Urinary bladder (tissue), 4 donors: ENCODE results near the gene INPP5A. TPM values are rescaled to one million over a fixed set of nuclear protein-coding genes. Genes with fewer than 3 reads are reported as not detected.
"Not testable (repeated sequence)": the region's sequence is repeated elsewhere in the genome, so short reads cannot be mapped to it uniquely, and the experiment has no call there.

ENCODE experiments used
- DNase-seq: peaks from one replicate; pipeline ENCODE4 v3.0.0-alpha.2; 2015; ENCODE audit errors: extremely low spot score
- H3K27ac ChIP-seq: one replicate; pipeline ENCODE4 v1.5.1; 2013; ENCODE audit warnings: low read depth, mild to moderate bottlenecking, moderate library complexity
- H3K36me3 ChIP-seq: one replicate; pipeline ENCODE4 v1.6.1; 2013; ENCODE audit warnings: mild to moderate bottlenecking, moderate library complexity; ENCODE audit not compliant: insufficient read depth
- H3K4me1 ChIP-seq: one replicate; pipeline ENCODE4 v1.6.1; 2013; ENCODE audit warnings: mild to moderate bottlenecking, moderate library complexity; ENCODE audit not compliant: insufficient read depth
- H3K4me3 ChIP-seq: one replicate; pipeline ENCODE4 v1.5.1; 2013; ENCODE audit warnings: low read depth, low read length
- WGBS: extraction: QIAGEN DNeasy Blood & Tissue Kit; methylation state at CpG from one replicate; pipeline ENCODE4 v1.1.7; 2013; 5-methylcytosine and 5-hydroxymethylcytosine counted together
- polyA plus RNA-seq: library from polyadenylated mRNA; stranded (reverse); fragments of 200-250 nt; gene quantifications from one replicate; pipeline ENCODE4 v1.2.3, GENCODE V29; 2013
- total RNA-seq: library from RNA; depleted of rRNA; stranded (reverse); fragments of >200 nt; gene quantifications from one replicate; pipeline ENCODE4 v1.2.3, GENCODE V29; 2014
- donor health status: healthy with polysubstance abuse.
- donor health status: healthy.

INPP5A gene
- total and polyA plus RNA-seq, 2 donors, result 61.0 to 66.2 TPM

GRCh38 chr10:132571650-132572544, 34.3 kb downstream of the INPP5A start:
- no peak overlapping the region for H3K4me3 ChIP-seq
- 44% methylated on average over 23 of the region's 23 CpGs for WGBS
- DNase-seq, result no peak
- H3K36me3 ChIP-seq, result no peaks in the 10 kb centered on the region
- no peak overlapping the region for H3K27ac ChIP-seq
- H3K4me1 ChIP-seq, result peaks cover 5% of the 10 kb centered on the region

DNA sequence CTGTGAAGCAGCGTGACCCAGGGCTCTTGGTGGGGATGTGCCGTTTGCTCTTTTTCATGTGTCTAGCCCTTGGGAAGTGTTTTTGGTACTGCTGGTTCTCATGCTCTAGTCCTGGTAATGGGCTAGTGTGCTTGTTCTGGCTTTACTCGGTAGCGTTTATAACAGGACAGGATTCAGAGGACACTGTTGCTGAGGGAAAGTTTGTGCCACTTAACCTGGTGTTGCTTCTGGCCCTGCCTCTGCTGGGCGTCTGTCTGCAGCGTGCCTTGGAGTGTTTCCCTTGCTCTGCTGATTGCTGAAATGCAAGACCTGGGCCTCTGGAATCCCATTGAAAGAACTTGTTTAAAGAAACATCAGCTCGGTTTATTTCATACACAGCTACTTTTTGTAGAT, 35.0 kb downstream of the INPP5A start:
- H3K4me3 ChIP-seq, result no peak overlapping the region
- no peak for DNase-seq
- no peak overlapping the region for H3K27ac ChIP-seq
- H3K4me1 ChIP-seq, result peaks cover 5% of the 10 kb centered on the region
- H3K36me3 ChIP-seq, result no peaks in the 10 kb centered on the region
- WGBS, result 30% methylated on average over 7 of the region's 7 CpGs

- not testable (repeated sequence) for H3K4me3 ChIP-seq, H3K4me1 ChIP-seq, DNase-seq, H3K27ac ChIP-seq, H3K36me3 ChIP-seq
- WGBS, result 91% methylated on average over 12 of the region's 12 CpGs
These were observed 35.4 kb downstream of the INPP5A start for GRCh38 chr10:132572946-132573345.

DNA sequence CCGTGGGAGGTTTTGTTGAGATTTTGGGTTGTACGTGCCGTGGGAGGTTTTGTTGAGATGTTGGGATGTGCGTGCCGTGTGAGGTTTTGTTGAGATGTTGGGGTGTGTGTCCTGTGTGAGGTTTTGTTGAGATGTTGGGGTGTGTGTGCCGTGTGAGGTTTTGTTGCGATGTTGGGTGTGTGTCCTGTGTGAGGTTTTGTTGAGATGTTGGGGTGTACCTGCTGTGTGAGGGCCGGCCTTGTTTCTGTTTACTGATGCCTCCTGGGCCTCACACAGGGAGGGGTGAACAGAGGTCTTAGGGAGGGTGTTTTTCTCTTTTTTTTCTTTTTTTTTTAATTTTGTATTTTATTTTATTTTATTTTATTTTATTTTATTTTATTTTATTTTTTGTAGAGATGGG, 36.7 kb downstream of the INPP5A start:
- Histone ChIP-seq H3K4me3 (no peak overlapping the region), H3K4me1 (peaks cover 5% of the 10 kb centered on the region), H3K27ac (no peak overlapping the region), H3K36me3 (no peaks in the 10 kb centered on the region)
- DNase-seq, result no peak
- 97% methylated on average over 8 of the region's 8 CpGs for WGBS

DNA sequence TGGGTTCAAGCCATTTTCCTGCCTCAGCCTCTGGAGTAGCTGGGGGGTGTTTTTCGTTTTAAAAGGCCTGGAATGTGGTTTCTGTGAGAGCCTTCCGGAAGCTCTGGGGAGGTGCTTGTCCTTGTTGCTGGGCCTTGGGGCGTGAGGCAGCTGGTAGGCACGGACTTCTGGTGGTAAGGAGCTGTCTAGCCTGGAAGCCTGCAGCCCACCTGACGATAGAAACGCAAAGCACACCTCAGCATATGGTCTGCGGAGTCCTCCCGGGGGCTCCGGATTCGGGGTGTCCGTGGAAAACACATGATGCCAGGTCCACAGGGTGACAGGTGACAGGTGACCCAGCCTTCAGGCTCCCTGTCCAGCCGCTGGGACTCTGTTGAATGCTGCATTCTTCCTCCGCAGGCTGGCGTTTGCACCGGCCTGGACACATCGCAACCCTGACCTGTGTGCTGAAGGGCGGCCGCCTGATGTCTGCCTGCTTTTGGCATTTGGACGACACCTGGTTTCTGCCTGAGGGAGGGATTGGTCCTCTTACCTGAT, 37.3 kb downstream of the INPP5A start:
- no peak for DNase-seq
- Histone ChIP-seq H3K4me3 (no peak overlapping the region), H3K4me1 (peaks cover 5% of the 10 kb centered on the region), H3K27ac (no peak overlapping the region), H3K36me3 (no peaks in the 10 kb centered on the region)
- WGBS, result 60% methylated on average over 19 of the region's 19 CpGs

GRCh38 chr10:132575320-132576201, 38.0 kb downstream of the INPP5A start:
- H3K4me3 ChIP-seq, result no peak overlapping the region
- peak overlapping the region; percentile 70 for H3K27ac ChIP-seq
- peak; percentile 82 for DNase-seq

GRCh38 chr10:132576671-132577349, 39.2 kb downstream of the INPP5A start:
- Histone ChIP-seq H3K36me3 (no peaks in the 10 kb centered on the region), H3K4me3 (no peak overlapping the region), H3K4me1 (peaks cover 5% of the 10 kb centered on the region), H3K27ac (no peak overlapping the region)
- 82% methylated on average over 19 of the region's 19 CpGs for WGBS
- DNase-seq, result no peak

More at GRCh38 chr10:132575320-132576201, 38.0 kb downstream of the INPP5A start:
- Histone ChIP-seq H3K36me3 (no peaks in the 10 kb centered on the region), H3K4me1 (peaks cover 5% of the 10 kb centered on the region)
- 25% methylated on average over 21 of the region's 21 CpGs for WGBS

DNA sequence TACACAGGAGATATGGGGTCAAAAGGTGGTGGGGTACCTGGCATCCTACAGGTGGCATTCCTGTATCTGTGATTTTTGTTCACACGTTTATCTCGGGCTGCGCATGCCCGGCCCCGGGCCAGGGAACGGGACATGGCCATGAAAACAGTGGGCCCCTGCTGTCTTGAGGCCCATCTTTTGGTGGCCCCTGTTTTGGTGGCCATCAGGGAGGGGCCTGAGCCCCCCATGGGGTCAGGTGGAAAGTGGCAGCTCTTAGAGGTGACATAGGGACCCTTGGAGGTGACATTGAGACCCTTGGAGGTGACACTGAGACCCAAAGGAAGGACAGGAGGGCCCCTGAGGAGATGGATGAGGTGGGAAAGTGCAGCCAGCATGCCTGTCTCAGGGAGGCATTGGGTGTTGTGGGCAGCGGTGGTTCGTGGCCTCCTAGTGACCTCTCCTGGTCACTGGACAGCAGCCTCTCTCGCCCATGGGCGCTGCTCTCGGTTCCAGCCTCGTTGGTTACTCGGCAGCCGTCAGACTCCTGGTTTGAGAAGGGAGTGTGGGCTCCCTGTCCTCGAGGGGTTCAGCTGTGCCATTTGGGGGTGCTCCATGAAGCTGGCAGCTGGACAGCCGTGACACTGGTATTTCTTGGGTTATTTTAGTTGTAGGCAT, 39.9 kb downstream of the INPP5A start:
- DNase-seq, result no peak
- H3K4me1 ChIP-seq, result peaks cover 5% of the 10 kb centered on the region

DNA sequence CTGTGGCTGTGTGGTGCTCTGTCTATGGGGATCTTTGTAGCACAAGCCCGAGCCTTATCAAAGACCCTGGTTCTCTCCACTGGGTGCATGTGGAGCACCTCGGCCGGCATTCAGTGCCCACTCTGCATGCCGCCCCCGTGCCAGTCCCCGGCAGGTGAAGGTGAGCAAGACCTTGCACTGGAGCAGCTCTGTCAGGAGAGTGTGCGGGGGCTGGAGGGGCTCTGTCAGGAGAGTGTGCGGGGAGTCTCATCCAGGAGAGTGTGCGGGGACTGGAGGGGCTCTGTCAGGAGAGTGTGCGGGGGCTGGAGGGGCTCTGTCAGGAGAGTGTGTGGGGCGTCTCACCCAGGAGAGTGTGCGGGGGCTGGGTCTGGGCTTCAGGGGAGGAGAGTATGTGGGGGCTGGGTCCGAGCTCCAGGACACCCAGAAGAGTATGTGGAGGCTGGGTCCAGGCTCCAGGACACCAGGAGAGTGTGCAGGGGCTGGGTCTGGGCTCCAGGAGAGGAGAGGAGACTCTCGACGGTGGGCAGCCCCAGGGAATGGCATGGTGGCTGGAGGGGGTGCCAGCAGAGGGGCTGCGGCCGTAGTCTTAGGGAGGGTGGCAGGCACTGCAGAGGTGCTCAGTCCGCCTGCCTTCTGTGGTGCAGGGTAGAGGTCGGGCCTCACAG, 40.8 kb downstream of the INPP5A start:
- WGBS, result 82% methylated on average over 19 of the region's 19 CpGs
- Histone ChIP-seq H3K27ac (no peak overlapping the region), H3K4me1 (peaks cover 5% of the 10 kb centered on the region)

More for the DNA sequence above, 39.9 kb downstream of the INPP5A start:
- 73% methylated on average over 16 of the region's 16 CpGs for WGBS
- Histone ChIP-seq H3K27ac (no peak overlapping the region), H3K4me3 (no peak overlapping the region), H3K36me3 (no peaks in the 10 kb centered on the region)

DNA sequence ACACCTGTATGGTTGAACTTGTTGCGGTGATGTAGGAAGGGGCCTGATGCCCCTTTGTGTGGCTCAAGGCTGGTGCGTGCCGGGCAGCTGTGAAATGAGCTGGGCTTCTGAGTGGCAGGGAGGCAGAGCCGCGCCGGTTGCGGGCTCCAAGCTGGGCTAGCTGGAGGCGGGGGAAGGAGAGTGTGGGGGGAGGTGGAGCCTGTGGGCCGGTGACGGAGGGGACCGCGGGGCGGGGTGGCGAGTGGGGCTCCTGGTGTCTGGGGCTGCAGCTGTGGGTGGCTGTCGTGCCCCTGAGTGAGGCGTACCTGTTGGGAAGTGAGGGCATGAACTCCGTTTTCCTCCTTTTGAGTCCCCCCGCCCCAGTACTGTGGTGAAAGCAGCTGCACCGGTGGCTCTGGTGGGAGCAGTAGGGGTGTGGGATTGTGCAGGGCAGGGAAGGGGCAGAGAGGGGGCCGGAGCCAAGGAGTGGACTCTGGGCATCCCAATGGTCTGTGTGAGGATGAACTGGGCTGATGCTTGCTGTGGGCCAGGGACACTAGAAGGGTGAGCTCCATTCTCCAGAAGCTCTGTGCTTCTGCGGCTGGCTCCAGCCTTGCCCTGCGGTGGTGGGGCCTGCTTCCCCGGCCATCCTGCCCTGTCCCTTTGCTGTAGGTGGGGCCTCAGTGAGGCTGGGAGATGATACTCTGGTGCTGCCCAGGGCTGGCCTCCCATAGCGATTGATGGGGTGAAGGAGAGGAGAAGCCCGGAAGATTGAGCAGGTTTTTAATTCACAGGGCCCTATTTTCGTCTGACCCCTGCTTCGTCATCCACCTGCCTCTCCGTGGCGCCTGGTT, 41.7 kb downstream of the INPP5A start:
- WGBS, result 73% methylated on average over 29 of the region's 29 CpGs
- Histone ChIP-seq H3K36me3 (no peaks in the 10 kb centered on the region), H3K4me3 (no peak overlapping the region), H3K4me1 (peaks cover 5% of the 10 kb centered on the region), H3K27ac (no peak overlapping the region)
- DNase-seq, result no peak

More for the DNA sequence above, 40.8 kb downstream of the INPP5A start:
- H3K4me3 ChIP-seq, result no peak overlapping the region
- DNase-seq, result no peak
- H3K36me3 ChIP-seq, result no peaks in the 10 kb centered on the region

GRCh38 chr10:132580143-132580542, 42.6 kb downstream of the INPP5A start:
- Histone ChIP-seq H3K27ac (no peak overlapping the region), H3K4me3 (no peak overlapping the region), H3K36me3 (no peaks in the 10 kb centered on the region), H3K4me1 (peaks cover 5% of the 10 kb centered on the region)
- DNase-seq, result no peak
- WGBS, result 95% methylated on average over 5 of the region's 5 CpGs

GRCh38 chr10:132580617-132581016, 43.0 kb downstream of the INPP5A start:
- H3K4me1 ChIP-seq, result peaks cover 4% of the 10 kb centered on the region
- 72% methylated on average over 1 of the region's 1 CpG for whole genome bisulfite sequencing
- H3K4me3 ChIP-seq, result no peak overlapping the region
- no peak overlapping the region for H3K27ac ChIP-seq
- no peaks in the 10 kb centered on the region for H3K36me3 ChIP-seq
- DNase-seq, result no peak
